GM12878 (cell line): Measurements from ENCODE around the gene MGRN1. TPM values are rescaled to one million over a fixed set of nuclear protein-coding genes. Genes with fewer than 3 reads are reported as not detected.

Source experiments
- ATAC-seq: fragments of 200-7000 bp; cut with Tn5 transposase; 3 replicates; pipeline ENCODE4 v1.9.1; 2020; ENCODE audit warnings: mild to moderate bottlenecking, moderate library complexity
- BruUV-seq: library from RNA; stranded (reverse); fragments of 400-500 nt; replicated peaks from 2 replicates; lab custom pipeline; 2021; lab: Mats Ljungman, UMichigan
- CTCF ChIA-PET: fragments of 300-600 bp; sonication (Branson Sonifier 250); formaldehyde crosslinking; extraction: SDS; loops from one replicate; lab custom pipeline; 2021; ENCODE audit warnings: inconsistent platforms; lab: Yijun Ruan, JAX
- POLR2A ChIA-PET: fragments of 350-600 bp; formaldehyde crosslinking; extraction: SDS; loops from one replicate; lab custom pipeline; 2021; ENCODE audit warnings: inconsistent platforms; lab: Charles Lee
- RAD21 ChIA-PET: fragments of 300-600 bp; sonication (Branson Sonifier 250); formaldehyde crosslinking; loops from one replicate; lab custom pipeline; 2023; ENCODE audit warnings: antibody characterized with exemption; ENCODE audit not compliant: unreplicated experiment; lab: Charles Lee
- SMC1A ChIA-PET: fragments of 300-600 bp; sonication (Branson Sonifier 250); formaldehyde crosslinking; loops from one replicate; lab custom pipeline; 2023; ENCODE audit not compliant: unreplicated experiment, uncharacterized antibody; lab: Charles Lee
- DNase-seq: peaks from one replicate; pipeline ENCODE4 v3.0.0-alpha.2; 2011; ENCODE audit warnings: low read depth, low spot score
- FAIRE-seq: peaks from 3 replicates; lab custom pipeline; 2011; peaks lifted over from hg19 to GRCh38; lab: Jason Lieb, UNC
- H2AFZ ChIP-seq: 2 replicates; pipeline ENCODE4 v1.6.0; 2011; ENCODE audit warnings: low read depth, low read length, control low read depth; ENCODE audit not compliant: control insufficient read depth
- H3K27ac ChIP-seq: 2 replicates; pipeline ENCODE4 v1.5.1; 2011; ENCODE audit warnings: control low read depth; ENCODE audit not compliant: control insufficient read depth, insufficient read depth
- H3K27me3 ChIP-seq, 2 experiments: replicated peaks in 1 of 2; 2 replicates each; pipeline versions ENCODE4 v1.6.0 to v1.6.1; 2011; ENCODE audit warnings: low read length in 1 of 2; ENCODE audit not compliant: control insufficient read depth in 2 of 2, insufficient read depth in 2 of 2
- H3K36me3 ChIP-seq, 2 experiments: 2 replicates each; pipeline ENCODE4 v1.5.1; 2011; ENCODE audit warnings: low read length in 1 of 2; ENCODE audit not compliant: control insufficient read depth in 2 of 2, insufficient read depth in 2 of 2
- H3K4me1 ChIP-seq: 2 replicates; pipeline ENCODE4 v1.6.1; 2011; ENCODE audit warnings: mild to moderate bottlenecking, low read length, moderate library complexity, mixed read lengths; ENCODE audit not compliant: control insufficient read depth, insufficient read depth
- H3K4me2 ChIP-seq: 2 replicates; pipeline ENCODE4 v1.6.0; 2011; ENCODE audit warnings: control low read depth; ENCODE audit not compliant: control insufficient read depth, insufficient read depth
- H3K4me3 ChIP-seq: fragments of 200-600 bp; sonication (generic); 2 replicates; pipeline ENCODE4 v1.5.1; 2016
- H3K79me2 ChIP-seq: 2 replicates; pipeline ENCODE4 v1.6.0; 2011; ENCODE audit warnings: low read length; ENCODE audit not compliant: control insufficient read depth, insufficient read depth
- H3K9ac ChIP-seq: 2 replicates; pipeline ENCODE4 v1.8.0; 2011; ENCODE audit warnings: low read length, control low read depth, mixed read lengths; ENCODE audit not compliant: control insufficient read depth, insufficient read depth
- H3K9me3 ChIP-seq: replicated peaks from 3 replicates; pipeline ENCODE4 v1.5.1; 2011; ENCODE audit warnings: mild to moderate bottlenecking, low read length; ENCODE audit not compliant: control insufficient read depth, insufficient read depth
- H4K20me1 ChIP-seq: 2 replicates; pipeline ENCODE4 v1.6.0; 2011; ENCODE audit not compliant: control insufficient read depth, insufficient read depth
- CHD4 ChIP-seq: fragments of 200-600 bp; sonication (generic); IDR thresholded peaks from 2 replicates; pipeline ENCODE4 v1.6.1; 2016; ENCODE audit warnings: mild to moderate bottlenecking
- DPF2 ChIP-seq: fragments of 450-650 bp; IDR thresholded peaks from 2 replicates; pipeline ENCODE4 v1.6.1; 2017; ENCODE audit warnings: mild to moderate bottlenecking
- IRF5 ChIP-seq: fragments of 450-650 bp; IDR thresholded peaks from 2 replicates; pipeline ENCODE4 v1.6.1; 2017; ENCODE audit warnings: borderline replicate concordance
- MLLT1 ChIP-seq: fragments of 450-650 bp; IDR thresholded peaks from 2 replicates; pipeline ENCODE4 v1.6.1; 2016; ENCODE audit warnings: mild to moderate bottlenecking
- POLR2AphosphoS5 ChIP-seq: IDR thresholded peaks from 2 replicates; pipeline ENCODE4 v1.6.1; 2011; ENCODE audit warnings: mild to moderate bottlenecking, low read length, inconsistent platforms
- ZBTB33 ChIP-seq: fragments of 450-650 bp; IDR thresholded peaks from 2 replicates; pipeline ENCODE4 v1.6.1; 2017; ENCODE audit warnings: mild to moderate bottlenecking
- ZNF24 ChIP-seq: fragments of 450-650 bp; IDR thresholded peaks from 2 replicates; pipeline ENCODE4 v1.6.1; 2017; ENCODE audit warnings: antibody characterized with exemption, mild to moderate bottlenecking
- WGBS: methylation state at CpG from one replicate; pipeline ENCODE4 v1.1.6; 2016; ENCODE audit warnings: low lambda C conversion rate; ENCODE audit not compliant: insufficient replicate concordance, insufficient coverage; ENCODE audit errors: missing lambda C conversion rate; 5-methylcytosine and 5-hydroxymethylcytosine counted together
- in situ Hi-C: fragments of 300-500 bp; cut with MboI; formaldehyde crosslinking; loops from 9 replicates; pipeline ENCODE4 v1.14.3; 2018; ENCODE audit warnings: mixed read lengths
- intact Hi-C: fragments of 100-400 bp; cut with micrococcal nuclease; formaldehyde crosslinking; loops from one replicate; pipeline ENCODE4 v1.14.2; 2022; ENCODE audit not compliant: unreplicated experiment
- polyA plus RNA-seq, 11 experiments: library from polyadenylated mRNA; depleted of rRNA in 4 of 11; unstranded in 6 of 11; stranded (reverse) in 5 of 11; fragments of >200 nt; fragmentation: Nextera tagmentation in 4 of 11; fragmentation: Illumina TruSeq in 1 of 11; extraction: Ambion mirVana in 4 of 11; extraction: Trizol in 1 of 11; gene quantifications; 1 replicate in 1 of 11; 2 replicates in 10 of 11; pipeline versions ENCODE4 v1.2.1 to v1.2.3, GENCODE V29; 2011 to 2016; ENCODE audit warnings: inconsistent platforms in 2 of 11, missing spikeins in 2 of 11, low read depth in 1 of 11
- total RNA-seq, 4 experiments: library from RNA; depleted of rRNA in 3 of 4; stranded (reverse); fragments of >200 nt in 3 of 4; fragmentation: Illumina TruSeq in 1 of 4; extraction: Trizol in 1 of 4; gene quantifications; 2 replicates each; pipeline versions ENCODE4 v1.2.1 to v1.2.3, GENCODE V29; 2013 to 2021

The MGRN1 gene
- total and polyA plus RNA-seq, 10 of the 15 experiments (the other 5 are each of a cell fraction or from before 2014, with no cell fraction given), result 0.35 to 86.7 (median 14.6) TPM

DNA sequence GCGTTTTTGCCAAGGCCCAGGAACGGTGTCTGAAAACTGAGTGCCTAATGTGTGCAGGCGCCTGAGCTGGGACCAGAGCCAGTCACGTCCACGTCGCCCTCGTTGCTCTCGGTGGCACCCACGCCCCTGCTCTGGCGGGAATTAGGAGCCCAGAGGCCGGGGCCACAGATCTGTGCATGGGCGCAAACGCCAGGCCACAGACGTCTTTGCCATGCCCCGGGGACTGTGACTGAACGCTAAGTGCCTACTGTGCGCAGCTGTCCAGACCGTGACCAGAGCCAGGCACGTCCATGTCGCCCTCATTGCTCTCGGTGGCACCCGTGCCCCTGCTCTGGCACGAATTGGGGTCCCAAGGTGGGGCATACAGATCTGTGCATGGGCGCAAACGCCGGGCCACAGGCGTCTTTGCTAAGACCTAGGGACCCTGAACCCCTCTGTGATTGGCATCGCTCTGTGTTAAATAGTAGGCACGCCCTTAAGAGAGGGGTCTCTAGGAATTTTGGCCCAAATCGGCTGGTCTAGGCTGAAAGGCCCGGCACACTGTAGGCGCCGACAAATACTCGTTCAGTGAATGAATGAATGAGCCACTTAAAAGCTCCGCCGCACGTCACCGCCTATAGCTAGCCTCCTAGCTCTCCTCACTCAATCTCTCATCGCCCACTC is 9.1 kb upstream of the MGRN1 start:
- RAD21 ChIA-PET, result interaction anchor here (1.2 to 2.3 kb wide), 8 partner anchors 10 to 140 kb away, joined by 3 to 24 read pairs (median 7); partner anchors contain the start of genes ANKS3, DNAAF8, HMOX2 and MGRN1
- peak overlapping the region; percentile 80 for H3K9ac ChIP-seq
- no peaks in the 10 kb centered on the region for H4K20me1 ChIP-seq
- peak overlapping the region; percentile 72; the same call in 1 of the 2 replicates for H3K4me3 ChIP-seq
- TF ChIP-seq DPF2 (peak; percentile 41; the same call in 1 of the 2 replicates), CHD4 (no peak), POLR2AphosphoS5 (0 out of 2 replicates have a peak, but pooled peaks have one; percentile 22), IRF5 (no peak), MLLT1 (peak; percentile 91), ZNF24 (peak; percentile 94), ZBTB33 (0 out of 2 replicates have a peak, but pooled peaks have one; percentile 14)
- TF ChIP-seq, all 136 proteins: peak for 5
- Histone ChIP-seq H3K79me2 (peaks cover 31% of the 10 kb centered on the region), H2AFZ (peak overlapping the region; percentile 98), H3K9me3 (no peaks in the 10 kb centered on the region), H3K36me3 (no peaks in the 10 kb centered on the region), H3K4me1 (peaks cover 20% of the 10 kb centered on the region), H3K27me3 (no peaks in the 10 kb centered on the region), H3K27ac (peak overlapping the region; percentile 88), H3K4me2 (peak overlapping the region; percentile 93)
- FAIRE-seq (no peak), ATAC-seq (no peak), DNase-seq (no peak)
- intact Hi-C loops, result loop anchor here (10.0 kb wide), 3 partner anchors 101 to 191 kb away; partner anchors contain the start of genes DNAJA3 and ROGDI
- SMC1A ChIA-PET, result interaction anchor here (1.0 to 2.6 kb wide), 4 partner anchors 10 to 110 kb away, joined by 3 to 15 read pairs (median 4); partner anchors contain the start of gene MGRN1
- in situ Hi-C loops, result loop anchor here (10.0 kb wide), 1 partner anchor 339 kb away; the partner anchor contains the start of gene SEC14L5
- CTCF ChIA-PET, result interaction anchor here (1.2 to 2.2 kb wide), 5 partner anchors 9 to 110 kb away, joined by 4 to 32 read pairs (median 7); partner anchors contain the start of gene MGRN1
- POLR2A ChIA-PET, result interaction anchor here (1.0 to 2.3 kb wide), 10 partner anchors 9 to 202 kb away, joined by 3 to 25 read pairs (median 5); partner anchors contain the start of genes ANKS3, CDIP1, CORO7 and DNAAF8
- BruUV-seq, result no TSS peak
- WGBS, result 60% methylated on average over 39 of the region's 39 CpGs
